HG03280 (cell line): ENCODE measurements around the gene MUC6.

Experiments used
- ATAC-seq: cut with Tn5 transposase; IDR thresholded peaks from one replicate; pipeline ENCODE4 v1.9.1; 2021; ENCODE audit warnings: mild to moderate bottlenecking, moderate library complexity; ENCODE audit not compliant: unreplicated experiment

Gene MUC6

GRCh38 chr11:1072116-1072820, 35.8 kb upstream of the MUC6 start:
- ATAC-seq, result no peak

GRCh38 chr11:1071571-1072115, 35.1 kb upstream of the MUC6 start:
- no peak for ATAC-seq

DNA sequence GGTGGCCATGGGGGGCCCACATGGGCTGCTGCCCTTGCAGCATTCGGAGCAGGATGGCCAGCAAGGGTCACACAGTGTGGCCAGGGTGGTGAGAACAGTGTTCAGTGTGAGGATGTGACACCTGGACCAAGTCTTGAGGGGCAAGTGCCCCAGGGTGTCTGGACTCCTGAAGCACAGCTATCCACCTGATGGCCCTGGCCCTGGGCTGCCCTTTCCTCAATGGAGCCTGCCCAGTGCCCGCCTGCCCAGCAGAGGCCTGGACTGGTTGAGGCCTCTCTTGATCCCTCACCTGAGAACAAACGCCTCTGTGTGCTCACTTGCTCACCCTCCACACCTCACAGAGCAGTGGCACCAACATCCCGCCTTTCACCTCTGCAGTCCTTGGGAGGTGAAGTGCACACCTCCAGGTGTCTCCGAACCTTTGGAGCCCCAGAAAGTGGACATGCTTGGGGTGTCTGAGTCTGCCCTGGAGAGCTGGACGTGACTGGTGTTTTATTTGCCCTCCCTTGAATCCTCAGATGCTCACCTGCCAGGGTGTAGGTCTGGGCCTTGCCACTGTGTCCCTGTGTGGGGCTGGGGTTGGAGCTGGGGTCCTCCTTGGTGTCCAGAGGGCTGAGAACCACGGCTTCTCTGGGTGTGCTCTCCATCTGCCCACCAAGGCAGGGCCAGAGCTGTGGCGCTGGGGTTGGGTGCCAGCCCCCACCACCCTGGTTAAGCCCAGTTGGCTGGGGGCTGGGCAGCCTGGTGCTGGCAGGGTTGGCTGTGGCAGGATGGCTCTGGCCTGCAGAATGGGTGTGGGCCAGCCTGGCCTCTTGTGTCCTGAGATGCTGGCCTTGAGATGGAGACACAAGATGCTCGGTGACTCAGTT, 34.3 kb upstream of the MUC6 start:
- ATAC-seq, result no peak

GRCh38 chr11:1069740-1070139, 33.2 kb upstream of the MUC6 start:
- no peak for ATAC-seq

GRCh38 chr11:1067812-1068496, 31.4 kb upstream of the MUC6 start:
- ATAC-seq, result no peak

- ATAC-seq, result no peak
Measured at GRCh38 chr11:1064167-1064566, 27.6 kb upstream of the MUC6 start.

GRCh38 chr11:1062075-1062820, 25.7 kb upstream of the MUC6 start:
- no peak for ATAC-seq

- ATAC-seq, result no peak
Measured at GRCh38 chr11:1060852-1061616, 24.5 kb upstream of the MUC6 start.

GRCh38 chr11:1060410-1060809, 23.9 kb upstream of the MUC6 start:
- ATAC-seq, result no peak

GRCh38 chr11:1059759-1060158, 23.2 kb upstream of the MUC6 start:
- no peak for ATAC-seq

DNA sequence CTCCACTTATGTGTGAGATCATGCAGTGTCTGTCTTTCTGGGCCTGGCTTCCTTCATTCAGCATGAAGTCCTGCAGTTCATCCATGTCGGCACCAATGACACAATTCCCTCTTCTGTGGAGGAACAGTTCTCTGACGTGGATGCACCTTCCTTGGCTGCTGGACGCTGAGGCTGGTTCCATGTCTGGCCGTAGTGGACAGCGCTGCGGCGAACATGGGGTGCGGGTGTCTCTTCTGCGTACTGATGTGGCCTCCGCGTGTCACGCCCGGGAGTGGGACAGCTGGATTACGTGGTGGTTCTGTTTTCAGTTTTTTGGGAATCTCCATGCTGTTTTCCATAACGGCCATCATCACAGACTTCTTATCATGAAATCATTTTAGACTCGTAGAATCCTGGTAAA, 21.3 kb upstream of the MUC6 start:
- no peak for ATAC-seq

DNA sequence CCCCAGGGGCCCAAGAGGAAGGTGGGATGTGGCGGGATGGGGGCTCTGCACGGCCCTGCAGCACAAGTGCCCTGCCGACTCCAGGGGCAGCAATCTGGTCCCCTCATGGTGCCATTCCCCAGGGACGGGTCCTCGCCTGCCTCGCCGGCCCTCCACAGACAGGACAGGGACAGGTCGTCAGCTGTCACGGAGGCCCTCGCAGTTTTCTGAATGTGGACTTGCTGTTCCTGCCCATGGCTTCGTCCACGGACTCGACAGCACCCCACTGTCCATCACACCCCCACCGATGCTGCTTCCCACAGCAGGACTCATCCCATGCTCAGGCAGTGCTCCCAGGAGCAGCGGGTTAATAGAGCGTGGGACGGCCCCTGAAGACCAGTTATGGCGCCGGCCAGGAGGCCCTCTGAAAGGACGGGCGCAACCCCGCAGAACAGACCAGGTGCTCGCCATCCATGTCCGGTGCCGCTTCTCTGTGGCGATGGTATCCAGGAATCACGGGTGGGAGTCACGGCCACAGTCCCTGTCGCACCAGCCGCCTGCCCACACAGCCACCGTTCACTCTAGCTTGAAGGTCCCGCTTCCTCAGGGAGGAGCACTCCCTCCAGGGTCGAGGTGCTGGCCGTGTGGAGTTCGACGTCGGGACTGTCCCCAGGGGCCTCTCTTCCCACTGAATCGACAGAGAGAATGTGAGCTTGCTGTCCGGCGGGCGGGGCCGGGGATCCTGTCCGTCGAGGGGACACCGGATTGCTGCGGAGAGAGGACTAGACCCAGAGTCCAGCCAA, 19.7 kb upstream of the MUC6 start:
- ATAC-seq, result no peak

- no peak for ATAC-seq
Measured at GRCh38 chr11:1055109-1055703, 18.7 kb upstream of the MUC6 start.

- ATAC-seq, result no peak
Measured at GRCh38 chr11:1054143-1055108, 17.9 kb upstream of the MUC6 start.

DNA sequence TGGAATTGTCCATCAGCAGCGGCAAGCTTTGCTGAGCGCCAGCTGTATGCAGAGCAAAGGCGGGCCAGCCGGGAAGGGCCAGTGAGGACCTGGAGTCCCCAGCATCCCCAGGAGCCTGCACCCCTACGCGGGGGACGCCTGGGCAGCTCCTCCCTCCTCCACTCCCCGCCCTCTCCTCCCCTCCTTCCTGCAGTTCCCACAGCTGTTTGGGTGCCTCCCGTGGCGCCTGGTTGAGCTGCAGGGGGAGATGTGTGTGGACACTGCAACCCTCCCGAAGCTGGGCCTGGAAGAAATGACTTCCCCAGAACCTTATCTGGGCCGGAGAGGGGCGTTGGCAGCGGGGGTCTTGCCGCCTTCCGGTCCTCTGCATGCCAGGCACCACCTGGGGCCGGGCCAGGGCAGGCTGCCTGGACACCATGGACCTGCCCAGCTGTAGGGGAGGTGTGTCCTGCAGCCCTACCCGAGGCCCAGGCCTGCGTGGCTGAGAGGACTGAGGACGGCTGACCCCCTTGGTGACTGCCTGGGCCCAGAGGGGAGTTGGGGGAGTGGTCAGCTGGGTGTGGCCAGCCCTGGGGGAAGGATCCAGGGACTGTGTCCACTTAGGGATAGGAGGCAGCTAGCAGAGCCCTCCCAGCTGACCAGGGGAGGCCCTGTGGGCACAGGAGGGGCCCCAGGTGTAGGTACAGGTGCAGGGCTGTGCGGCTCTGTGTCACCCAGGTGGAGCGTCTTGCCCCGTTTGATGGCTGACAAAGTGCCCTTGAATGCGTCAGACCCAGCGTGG, 16.8 kb upstream of the MUC6 start:
- no peak for ATAC-seq

DNA sequence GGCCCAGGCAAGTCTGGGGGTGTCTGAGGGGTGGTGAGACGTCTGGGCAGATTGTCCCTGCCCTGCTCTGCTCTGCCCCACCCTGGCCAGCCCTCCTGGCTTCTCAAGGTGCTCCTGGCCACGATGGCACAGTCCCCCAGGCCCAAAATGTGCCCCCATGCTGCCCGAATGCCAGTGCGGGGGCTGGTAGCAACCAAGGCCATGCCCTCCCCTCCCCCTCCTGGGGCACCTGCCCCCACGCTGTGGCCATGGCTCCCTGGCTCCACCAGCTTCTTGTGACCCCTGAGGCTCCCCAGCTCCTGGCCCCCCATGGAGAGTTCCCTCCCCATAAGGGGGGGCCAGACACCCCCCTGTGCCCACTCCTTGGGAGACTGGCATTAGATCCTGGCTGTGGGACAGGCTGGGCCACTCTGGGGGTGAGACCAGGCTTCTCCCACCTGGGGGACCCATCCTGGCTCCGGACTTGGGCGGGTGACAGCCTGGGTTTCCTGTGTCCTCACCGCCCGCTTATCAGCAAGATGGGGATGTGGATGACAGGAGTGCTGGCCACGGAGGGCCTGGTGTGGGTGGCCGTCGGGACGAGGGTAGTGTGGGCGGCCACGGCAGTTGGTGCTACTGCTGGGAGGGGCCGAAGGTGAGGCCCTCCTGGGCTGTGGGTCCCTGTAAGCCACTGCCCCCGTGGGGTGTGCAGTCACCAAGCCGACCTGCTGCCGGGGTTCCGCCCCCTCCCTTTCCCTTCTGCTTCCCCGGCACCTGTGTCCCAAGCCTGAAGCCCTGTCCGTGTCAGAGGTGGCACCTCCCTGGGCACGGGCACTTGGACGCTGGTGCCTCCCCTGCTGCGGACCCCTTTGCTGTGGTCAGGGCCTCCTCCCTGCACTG, 15.9 kb upstream of the MUC6 start:
- no peak for ATAC-seq
